ENCODE measurements around the gene ZBTB17. TPM values are rescaled to one million over a fixed set of nuclear protein-coding genes. Genes with fewer than 3 reads are reported as not detected.

ZBTB17 gene
- total and polyA plus RNA-seq, 11 donors = 14.5 to 29.2 (median 22.1) TPM

DNA sequence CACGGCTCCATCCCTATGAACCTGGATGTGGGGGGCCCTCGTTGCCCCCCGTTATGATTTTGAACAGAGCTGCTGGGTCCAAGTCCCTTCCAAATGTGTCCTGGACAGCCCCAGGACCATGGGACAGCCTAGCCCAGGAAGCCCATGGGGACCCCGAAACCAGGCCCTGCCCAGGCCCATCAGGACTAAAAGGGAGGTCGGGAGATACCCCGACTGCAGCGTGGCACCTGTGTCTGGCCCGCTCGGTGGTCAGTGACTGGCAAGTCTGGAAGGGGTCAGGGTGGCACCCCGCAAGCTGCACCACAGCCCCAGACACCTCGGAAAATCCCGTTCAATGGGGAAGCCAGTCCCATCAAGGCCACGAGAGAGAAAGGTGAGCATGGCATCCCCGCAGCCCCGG, 17.8 kb upstream of the ZBTB17 start:
- no peak for ATAC-seq
- Histone ChIP-seq H3K9me3 (no peaks in the 10 kb centered on the region), H3K27ac (no peak overlapping the region), H3K4me3 (no peak overlapping the region), H3K4me1 (no peaks in the 10 kb centered on the region), H3K27me3 (no peaks in the 10 kb centered on the region), H3K36me3 (no peaks in the 10 kb centered on the region)
- intact Hi-C loops (cut with DNase I) = loop anchor here (1.0 to 5.0 kb wide), 7 partner anchors 176 to 201 kb away; no protein-coding TSS in a partner anchor
- TF ChIP-seq POLR2A (IDR thresholded peaks at IDR 0.05) = no peak
- TF ChIP-seq, protein P1, sequence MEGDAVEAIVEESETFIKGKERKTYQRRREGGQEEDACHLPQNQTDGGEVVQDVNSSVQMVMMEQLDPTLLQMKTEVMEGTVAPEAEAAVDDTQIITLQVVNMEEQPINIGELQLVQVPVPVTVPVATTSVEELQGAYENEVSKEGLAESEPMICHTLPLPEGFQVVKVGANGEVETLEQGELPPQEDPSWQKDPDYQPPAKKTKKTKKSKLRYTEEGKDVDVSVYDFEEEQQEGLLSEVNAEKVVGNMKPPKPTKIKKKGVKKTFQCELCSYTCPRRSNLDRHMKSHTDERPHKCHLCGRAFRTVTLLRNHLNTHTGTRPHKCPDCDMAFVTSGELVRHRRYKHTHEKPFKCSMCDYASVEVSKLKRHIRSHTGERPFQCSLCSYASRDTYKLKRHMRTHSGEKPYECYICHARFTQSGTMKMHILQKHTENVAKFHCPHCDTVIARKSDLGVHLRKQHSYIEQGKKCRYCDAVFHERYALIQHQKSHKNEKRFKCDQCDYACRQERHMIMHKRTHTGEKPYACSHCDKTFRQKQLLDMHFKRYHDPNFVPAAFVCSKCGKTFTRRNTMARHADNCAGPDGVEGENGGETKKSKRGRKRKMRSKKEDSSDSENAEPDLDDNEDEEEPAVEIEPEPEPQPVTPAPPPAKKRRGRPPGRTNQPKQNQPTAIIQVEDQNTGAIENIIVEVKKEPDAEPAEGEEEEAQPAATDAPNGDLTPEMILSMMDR (IDR thresholded peaks at IDR 0.05) = no peak
- DNase-seq = no peak
- WGBS, 4 donors = 87 to 93% (median 90%) methylated on average over 5 to 15 of the region's 15 CpGs

DNA sequence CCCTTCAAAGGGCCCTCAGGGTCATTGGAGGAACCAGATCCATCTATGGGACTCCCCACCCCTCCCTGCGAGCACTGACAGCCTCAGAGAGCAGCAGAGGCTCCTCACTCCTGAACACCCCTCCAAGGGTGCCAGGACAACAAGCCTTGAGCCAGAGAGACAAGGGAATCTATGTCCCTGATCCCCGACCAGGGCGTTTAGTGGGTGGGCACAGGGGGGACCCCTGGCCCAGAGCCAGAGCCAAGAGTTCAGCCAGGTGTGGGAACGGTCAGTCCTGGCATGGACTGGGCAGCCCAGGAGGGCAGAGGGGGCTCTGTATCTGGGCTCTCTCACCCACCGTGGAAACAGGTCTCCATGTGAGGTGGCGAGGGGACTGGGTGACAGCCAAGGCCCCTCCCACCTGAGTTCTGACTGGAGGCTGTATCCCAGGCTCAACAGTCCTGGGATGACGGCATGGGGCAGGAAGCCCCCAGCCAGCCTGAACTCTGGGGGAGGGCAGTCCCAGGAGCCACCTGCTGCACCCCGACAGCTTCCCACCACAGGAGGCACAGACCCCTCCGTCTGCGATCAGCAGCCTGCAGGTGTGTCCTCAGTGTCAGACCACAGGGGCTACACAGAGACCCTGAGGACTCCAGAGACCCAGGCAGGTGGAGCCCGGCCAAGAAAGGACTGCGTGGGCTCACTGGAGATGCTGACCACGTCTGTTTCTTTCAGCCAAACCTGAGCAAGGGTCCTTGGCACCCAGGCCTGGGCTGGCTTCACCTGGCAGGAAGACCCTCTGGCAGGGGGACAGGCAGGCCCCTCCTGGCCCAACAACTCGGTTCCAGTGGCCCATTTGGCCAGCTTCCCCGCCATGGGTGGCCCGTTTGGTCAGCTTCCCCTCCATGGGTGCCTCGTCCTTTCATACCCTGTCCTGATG, 16.9 kb upstream of the ZBTB17 start:
- no peaks in the 10 kb centered on the region for H3K4me1 ChIP-seq
- no peak overlapping the region for H3K4me3 ChIP-seq
- TF ChIP-seq POLR2A (IDR thresholded peaks at IDR 0.05) = no peak
- TF ChIP-seq, protein P1 (IDR thresholded peaks at IDR 0.05) = no peak
- H3K27me3 ChIP-seq = no peaks in the 10 kb centered on the region
- H3K27ac ChIP-seq = no peak overlapping the region
- ATAC-seq = no peak
- DNase-seq = no peak
- no peaks in the 10 kb centered on the region for H3K9me3 ChIP-seq
- intact Hi-C loops (cut with DNase I) = loop anchor here (2.0 to 5.0 kb wide), 4 partner anchors 176 to 201 kb away; no protein-coding TSS in a partner anchor
- WGBS, 4 donors = 74 to 85% (median 81%) methylated on average over 7 to 17 of the region's 17 CpGs
- H3K36me3 ChIP-seq = no peaks in the 10 kb centered on the region

DNA sequence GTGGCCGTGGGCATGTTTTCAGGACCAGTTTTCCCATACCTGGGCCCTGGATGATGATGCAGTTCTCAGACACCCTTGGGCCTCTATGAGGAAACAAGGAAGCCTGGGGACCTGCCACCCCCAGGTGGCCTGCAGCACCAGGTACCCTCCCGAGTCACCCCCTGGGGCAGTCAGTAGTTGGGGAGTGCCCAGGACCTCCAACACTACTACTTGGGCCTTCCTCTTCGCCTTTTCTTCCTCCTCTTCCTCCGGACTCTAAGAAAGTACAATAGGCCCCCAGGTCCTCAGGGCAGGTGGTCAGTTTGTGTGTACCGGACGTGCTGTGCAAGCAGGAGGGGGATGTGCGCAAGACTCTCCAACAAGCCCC, 16.3 kb upstream of the ZBTB17 start:
- Histone ChIP-seq H3K4me3 (no peak overlapping the region), H3K9me3 (no peaks in the 10 kb centered on the region), H3K4me1 (no peaks in the 10 kb centered on the region), H3K36me3 (no peaks in the 10 kb centered on the region), H3K27me3 (no peaks in the 10 kb centered on the region), H3K27ac (no peak overlapping the region)
- ATAC-seq = no peak
- intact Hi-C loops (cut with DNase I) = loop anchor here (2.0 to 5.0 kb wide), 4 partner anchors 175 to 200 kb away; no protein-coding TSS in a partner anchor
- no peak for TF ChIP-seq POLR2A (IDR thresholded peaks at IDR 0.05)
- TF ChIP-seq, protein P1 (IDR thresholded peaks at IDR 0.05) = no peak
- DNase-seq = no peak
- WGBS, 4 donors = 92 to 95% (median 93%) methylated on average over 7 of the region's 7 CpGs

DNA sequence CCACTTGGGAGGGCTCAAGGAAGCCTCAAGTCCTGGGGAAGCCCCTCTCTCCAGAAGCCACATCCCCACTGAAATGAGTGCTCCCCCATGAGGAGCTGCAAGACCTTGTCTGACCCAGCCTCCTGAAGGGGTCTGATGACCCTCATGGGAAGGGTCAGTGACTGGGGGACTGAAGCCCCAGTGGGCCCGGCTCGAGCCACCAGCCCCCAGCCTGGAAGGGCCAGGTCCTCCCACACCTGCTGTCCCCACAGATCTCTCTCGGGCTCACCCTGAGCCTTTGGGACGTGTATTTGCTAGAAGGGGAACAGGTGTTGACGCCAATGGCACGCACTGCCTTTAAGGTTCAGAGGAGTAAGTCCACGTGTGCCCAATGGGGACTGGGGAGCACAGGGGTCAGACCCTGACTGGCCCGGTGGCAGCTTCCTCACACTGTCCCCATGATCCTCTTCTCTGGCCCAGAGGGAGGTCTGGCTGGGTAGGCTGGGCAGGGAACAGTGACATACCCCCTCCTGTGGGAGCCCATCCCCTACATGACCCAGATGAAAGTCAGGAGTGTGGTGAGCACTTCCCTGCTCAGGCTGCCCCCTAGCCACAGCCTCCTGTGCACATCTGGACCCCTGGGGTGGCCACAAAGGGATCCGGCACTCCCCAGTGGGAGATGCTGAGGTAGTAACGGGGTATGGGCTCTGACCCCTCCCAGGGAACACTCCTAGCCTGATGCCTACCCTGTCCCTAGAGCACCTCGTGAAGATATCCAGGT, 15.7 kb upstream of the ZBTB17 start:
- intact Hi-C loops (cut with DNase I) = loop anchor here (2.0 to 5.0 kb wide), 4 partner anchors 174 to 199 kb away; no protein-coding TSS in a partner anchor
- 90 to 93% (median 91%) methylated on average over 8 to 11 of the region's 11 CpGs for WGBS, 4 donors
- Histone ChIP-seq H3K36me3 (no peaks in the 10 kb centered on the region), H3K9me3 (no peaks in the 10 kb centered on the region), H3K27me3 (no peaks in the 10 kb centered on the region), H3K4me3 (no peak overlapping the region), H3K27ac (no peak overlapping the region), H3K4me1 (no peaks in the 10 kb centered on the region)
- TF ChIP-seq POLR2A (IDR thresholded peaks at IDR 0.05) = no peak
- TF ChIP-seq, protein P1 (IDR thresholded peaks at IDR 0.05) = no peak
- DNase-seq = no peak
- ATAC-seq = no peak

All from heart left ventricle (tissue), 16 donors.